ENCODE results near the gene NOTUM. TPM values are rescaled to one million over a fixed set of nuclear protein-coding genes. Genes with fewer than 3 reads are reported as not detected.
A peak's percentile ranks its signal among the peaks of the same experiment; 100 is the strongest.

NOTUM gene
- total and polyA plus RNA-seq, 2 experiments from 2014 or later, result 4.2 to 7.4 TPM

- no peaks in the 10 kb centered on the region for H3K36me3 ChIP-seq
- H3K4me3 ChIP-seq, result peak overlapping the region; percentile 30
- no peak for DNase-seq (ENCODE audit: low read depth in 1 of 2, low spot score in 1 of 2)
- no peak for TF ChIP-seq CTCF (IDR thresholded peaks at IDR 0.05; ENCODE audit: low read depth, low read length)
- no peak overlapping the region for H3K27ac ChIP-seq
- H3K4me1 ChIP-seq (ENCODE audit: low read depth), result no peaks in the 10 kb centered on the region
- no peaks in the 10 kb centered on the region for H3K9me3 ChIP-seq (ENCODE audit: low read depth)
- H3K27me3 ChIP-seq, result peaks cover 63% of the 10 kb centered on the region
Measured at GRCh38 chr17:81960130-81960958, 643 bp downstream of the NOTUM start.

- Histone ChIP-seq H3K36me3 (no peaks in the 10 kb centered on the region), H3K4me3 (peak overlapping the region; percentile 30), H3K27ac (no peak overlapping the region), H3K9me3 (ENCODE audit: low read depth) (no peaks in the 10 kb centered on the region), H3K27me3 (peaks cover 63% of the 10 kb centered on the region), H3K4me1 (ENCODE audit: low read depth) (no peaks in the 10 kb centered on the region)
- TF ChIP-seq CTCF (IDR thresholded peaks at IDR 0.05; ENCODE audit: low read depth, low read length), result peak; percentile 46
- peak; percentile 57 to 74 for DNase-seq (ENCODE audit: low read depth in 1 of 2, low spot score in 1 of 2)
Measured at GRCh38 chr17:81959362-81960129, 1.4 kb downstream of the NOTUM start.

GRCh38 chr17:81958633-81959342, 2.2 kb downstream of the NOTUM start:
- H3K36me3 ChIP-seq, result no peaks in the 10 kb centered on the region
- peak overlapping the region; percentile 30 for H3K4me3 ChIP-seq
- H3K27ac ChIP-seq, result no peak overlapping the region
- no peaks in the 10 kb centered on the region for H3K4me1 ChIP-seq (ENCODE audit: low read depth)
- TF ChIP-seq CTCF (IDR thresholded peaks at IDR 0.05; ENCODE audit: low read depth, low read length), result no peak
- H3K27me3 ChIP-seq, result peaks cover 58% of the 10 kb centered on the region
- DNase-seq (ENCODE audit: low read depth in 1 of 2, low spot score in 1 of 2), result no peak
- no peaks in the 10 kb centered on the region for H3K9me3 ChIP-seq (ENCODE audit: low read depth)

GRCh38 chr17:81957691-81958432, 3.1 kb downstream of the NOTUM start:
- no peaks in the 10 kb centered on the region for H3K9me3 ChIP-seq (ENCODE audit: low read depth)
- H3K4me3 ChIP-seq, result no peak overlapping the region
- H3K4me1 ChIP-seq (ENCODE audit: low read depth), result no peaks in the 10 kb centered on the region
- no peak for TF ChIP-seq CTCF (IDR thresholded peaks at IDR 0.05; ENCODE audit: low read depth, low read length)
- DNase-seq (ENCODE audit: low read depth in 1 of 2, low spot score in 1 of 2), result no peak
- no peaks in the 10 kb centered on the region for H3K36me3 ChIP-seq
- H3K27ac ChIP-seq, result no peak overlapping the region
- peaks cover 48% of the 10 kb centered on the region for H3K27me3 ChIP-seq

Data from cardiac muscle cell (in vitro differentiated cells and primary cell).